AML-193 (cell line): ENCODE results near the gene HHLA2.
A peak's percentile ranks its signal among the peaks of the same experiment; 100 is the strongest.
"Not testable (repeated sequence)": the region's sequence is repeated elsewhere in the genome, so short reads cannot be mapped to it uniquely, and the experiment has no call there.

Experiments used
- DNase-seq, 2 experiments: peaks; one replicate each; lab custom pipeline; 2025; lab: John Stamatoyannopoulos, UW

The HHLA2 gene

DNA sequence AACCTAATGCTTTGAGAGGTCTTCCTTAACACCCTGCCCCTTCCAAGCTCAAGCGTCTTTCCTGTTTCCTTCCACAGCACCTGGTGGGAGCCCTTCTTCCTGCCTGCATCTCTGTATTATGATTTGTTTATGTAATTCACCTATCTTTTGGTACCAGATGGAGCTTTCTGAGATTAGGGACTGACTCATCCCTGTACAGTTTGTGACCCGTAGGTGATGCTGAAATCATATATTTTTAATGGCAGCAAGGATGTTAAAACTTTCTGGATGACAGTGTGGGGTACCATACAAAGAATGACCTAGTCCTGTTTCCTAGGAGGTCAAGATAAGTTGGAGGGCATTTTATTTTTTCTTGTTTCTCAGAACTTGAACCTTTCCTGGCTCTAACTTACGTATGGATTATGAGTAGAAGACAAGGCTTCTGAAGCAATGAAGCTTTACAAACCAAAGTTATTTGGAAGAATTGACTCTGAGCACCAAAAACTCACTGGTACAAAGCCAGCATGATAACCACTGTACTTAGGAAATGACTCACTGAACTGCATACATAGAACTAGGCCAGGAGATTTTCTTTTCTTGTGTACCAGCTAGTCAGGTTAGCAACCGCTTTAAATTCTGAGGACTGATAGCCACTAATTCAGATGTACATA lies 46.6 kb downstream of the HHLA2 start:
- DNase-seq, result no peak

DNA sequence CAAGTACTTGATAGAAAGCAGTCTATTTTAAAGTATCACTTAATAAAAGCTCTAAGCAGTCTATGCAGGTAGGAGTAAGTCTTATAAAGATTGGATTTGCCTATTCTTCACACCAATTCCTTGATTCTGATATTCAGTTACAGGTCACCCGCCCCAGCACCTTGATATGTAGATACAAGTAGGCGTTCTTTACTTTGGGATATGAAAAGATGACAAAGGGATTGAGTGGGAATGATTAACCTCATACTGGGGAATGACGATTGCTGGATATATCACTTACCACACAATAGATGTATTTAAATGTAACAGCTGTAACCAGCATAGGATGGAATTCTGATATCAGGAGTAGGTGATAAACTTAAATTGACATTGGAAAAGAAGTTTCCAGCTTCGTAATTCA lies 47.1 kb downstream of the HHLA2 start:
- DNase-seq, result no peak

DNA sequence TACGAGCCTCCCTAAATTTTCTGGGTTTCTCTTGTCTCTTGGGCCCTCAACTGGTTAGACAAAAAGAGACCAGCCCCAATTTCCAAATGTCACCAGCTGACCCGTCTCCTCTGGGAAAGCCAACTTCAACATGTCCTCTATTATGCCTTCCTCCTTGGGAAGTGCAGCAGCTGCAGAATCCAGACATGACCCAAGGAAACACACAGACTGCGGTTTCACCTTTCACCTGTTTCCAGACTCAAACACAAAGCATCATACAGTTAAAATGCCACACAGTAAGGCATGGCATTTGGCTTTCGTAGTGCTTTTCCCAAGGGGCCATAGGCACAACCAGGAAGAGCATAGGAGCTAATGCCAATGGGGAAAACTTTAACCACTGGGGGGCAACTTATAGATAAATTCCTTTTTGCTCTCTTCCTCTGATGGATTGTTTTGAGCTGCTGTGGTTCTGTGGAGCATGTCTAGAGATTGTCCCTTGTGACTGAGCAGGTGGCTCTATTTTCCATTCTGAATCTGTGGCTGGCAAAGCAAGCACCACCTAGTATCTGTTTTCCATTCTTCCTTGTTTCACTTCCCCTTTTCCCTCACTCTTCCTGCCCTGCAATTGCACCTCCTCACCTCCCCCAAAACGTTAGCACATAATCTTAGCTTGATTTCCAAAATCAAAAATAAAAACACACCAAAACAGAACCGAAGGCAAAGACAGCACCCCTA lies 49.3 kb downstream of the HHLA2 start:
- DNase-seq, result no peak

DNA sequence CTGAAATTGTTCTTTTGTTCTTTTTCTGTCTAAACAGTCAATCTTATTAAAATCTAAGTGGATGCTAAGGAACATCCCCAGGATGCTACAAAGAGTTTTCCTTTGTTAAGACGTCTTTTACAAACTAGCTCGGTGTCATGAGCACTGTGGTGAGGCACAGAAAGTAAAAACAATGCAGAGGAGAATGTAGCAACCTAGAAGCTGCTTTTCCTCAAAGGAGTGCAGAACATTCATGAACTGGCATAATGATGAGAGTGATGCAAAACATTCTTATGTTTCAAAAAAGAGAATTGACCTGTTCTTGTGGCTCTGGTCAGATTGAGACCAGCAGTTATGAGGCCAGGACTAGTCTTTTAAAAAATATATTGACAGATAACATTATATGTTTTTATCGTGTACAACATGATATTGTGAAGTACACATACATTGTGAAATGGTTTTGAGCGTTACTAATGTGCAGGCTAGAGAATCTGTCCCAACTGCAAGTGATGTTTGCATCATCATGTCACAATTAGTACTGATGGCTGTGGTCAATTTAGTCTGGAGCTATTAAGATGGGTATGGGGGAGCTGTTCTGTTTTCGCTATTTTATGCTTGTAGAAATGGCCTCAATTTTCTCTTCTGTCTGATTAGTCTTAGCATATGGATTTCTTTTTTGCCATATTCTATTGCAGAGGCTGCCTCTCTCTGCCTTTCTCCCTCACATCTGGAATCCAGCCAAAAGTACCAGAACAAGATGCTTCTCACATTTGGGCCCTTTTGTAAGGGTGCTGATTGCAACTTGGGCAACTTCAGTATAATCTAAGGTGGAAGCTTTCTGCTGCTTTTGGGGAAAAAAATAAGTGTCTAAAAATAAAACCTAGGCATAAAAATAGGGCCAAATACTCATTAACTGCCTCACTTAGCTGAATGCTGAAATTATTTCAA lies 50.2 kb downstream of the HHLA2 start:
- peak; percentile 42 to 50 for DNase-seq

DNA sequence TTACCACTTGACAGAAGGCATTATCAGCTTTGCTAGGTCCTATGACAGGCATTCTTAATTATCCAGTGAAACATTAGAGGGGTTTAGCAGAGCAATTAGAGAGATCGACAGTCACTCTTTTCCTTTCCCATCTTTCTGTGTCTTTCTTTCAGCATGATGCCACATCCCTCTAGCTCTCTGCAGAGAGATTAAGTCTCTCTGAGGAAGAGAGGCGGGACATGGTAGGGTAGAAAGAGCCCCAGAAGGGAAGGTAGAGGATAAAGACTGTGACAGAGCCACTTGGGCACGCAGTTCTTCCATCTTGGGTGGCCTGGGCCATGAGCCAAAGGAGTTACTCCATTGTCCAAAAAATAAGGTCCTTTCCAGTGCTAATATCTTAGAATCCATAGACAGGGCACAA lies 55.8 kb downstream of the HHLA2 start:
- no peak for DNase-seq

DNA sequence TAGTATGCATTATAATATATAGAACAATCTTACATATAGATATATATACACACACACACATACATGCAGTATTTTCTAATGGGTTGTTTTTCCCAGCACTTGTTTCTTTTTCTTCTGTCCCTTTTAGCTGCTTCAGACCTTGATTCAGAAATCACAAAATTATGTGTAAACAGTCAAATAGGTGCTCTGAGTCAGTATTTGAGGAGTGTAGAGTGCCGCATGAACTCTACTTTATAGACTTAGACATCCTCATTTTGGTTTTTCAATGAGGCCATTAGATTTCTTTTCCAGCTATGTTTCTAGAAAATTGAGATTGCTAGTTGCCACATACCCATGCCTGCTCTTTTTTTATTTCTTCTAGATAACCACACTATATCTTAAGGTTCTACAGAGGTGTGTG lies 58.2 kb downstream of the HHLA2 start:
- DNase-seq, result no peak

DNA sequence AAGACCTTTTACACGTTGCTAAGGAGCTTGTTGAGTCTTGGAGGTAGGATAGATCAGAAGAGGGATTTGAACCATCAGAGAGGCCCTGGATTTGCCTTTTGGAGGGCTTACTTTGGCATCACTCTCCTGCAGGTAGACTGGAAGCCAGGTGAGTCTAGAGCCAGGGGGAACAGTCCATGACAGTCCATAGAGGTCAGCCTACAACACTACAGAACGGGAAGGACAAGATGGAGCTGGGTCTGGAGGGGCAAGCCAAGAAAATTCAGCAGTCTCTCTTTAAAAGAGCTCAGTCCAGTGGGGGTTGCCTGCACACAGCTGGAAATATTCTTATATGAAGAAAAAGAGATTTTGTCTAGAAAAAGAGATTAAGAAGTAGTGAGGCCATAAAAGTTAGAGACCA lies 60.7 kb downstream of the HHLA2 start:
- no peak for DNase-seq

DNA sequence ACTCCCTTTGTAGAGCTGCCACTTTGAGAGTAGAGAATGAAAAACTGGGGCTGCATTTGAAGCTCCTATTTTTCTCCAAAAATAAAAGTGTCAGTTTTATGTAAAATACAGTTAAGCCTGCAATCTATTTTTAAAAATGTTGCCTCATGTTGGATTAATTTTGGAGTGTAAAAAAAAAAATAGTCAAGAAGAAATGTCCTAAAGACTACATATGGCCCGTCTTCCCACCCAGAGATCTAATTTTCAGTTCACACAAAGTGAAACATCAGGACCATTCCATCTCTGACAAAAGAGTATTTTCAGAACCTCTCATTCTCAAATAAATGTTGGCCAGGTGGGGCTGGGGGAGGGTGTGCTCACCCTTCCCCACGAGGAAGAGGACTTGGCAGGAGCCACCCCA lies 62.7 kb downstream of the HHLA2 start:
- DNase-seq, result no peak

DNA sequence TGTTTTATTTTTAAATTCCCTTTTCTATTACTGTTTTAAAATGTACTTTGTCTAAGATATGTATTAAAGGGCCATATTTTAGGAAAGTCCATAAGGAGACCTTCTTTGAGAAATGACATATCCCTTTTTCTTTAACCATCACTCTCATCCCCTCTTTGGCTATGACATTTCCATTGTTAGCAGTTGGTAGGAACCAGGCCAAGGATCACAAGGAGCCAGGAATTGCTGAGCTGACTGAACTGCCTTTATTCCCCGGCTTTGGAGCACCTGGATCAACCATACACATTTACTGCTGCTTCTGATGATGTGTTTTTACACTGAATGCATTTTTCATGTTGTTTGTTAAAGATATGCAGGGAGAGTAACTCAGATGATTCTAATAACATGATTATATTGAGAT lies 79.7 kb downstream of the HHLA2 start:
- DNase-seq, result no peak

DNA sequence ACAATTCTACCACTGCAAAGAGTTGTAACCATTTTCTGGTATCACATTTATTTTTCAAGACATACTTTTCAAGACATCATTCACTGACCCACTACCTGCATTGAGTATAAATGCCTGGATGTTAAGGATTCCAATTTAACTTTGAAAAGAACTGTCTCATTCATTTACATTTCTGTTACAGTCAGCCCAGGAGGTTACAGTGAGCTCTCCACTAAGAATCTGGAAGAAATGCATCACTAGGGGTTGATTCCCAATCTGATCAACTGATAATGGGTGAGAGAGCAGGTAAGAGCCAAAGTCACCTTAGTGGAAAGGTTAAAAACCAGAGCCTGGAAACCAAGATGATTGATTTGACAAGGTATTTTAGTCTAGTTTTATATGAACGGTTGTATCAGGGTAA lies 81.0 kb downstream of the HHLA2 start:
- no peak for DNase-seq

DNA sequence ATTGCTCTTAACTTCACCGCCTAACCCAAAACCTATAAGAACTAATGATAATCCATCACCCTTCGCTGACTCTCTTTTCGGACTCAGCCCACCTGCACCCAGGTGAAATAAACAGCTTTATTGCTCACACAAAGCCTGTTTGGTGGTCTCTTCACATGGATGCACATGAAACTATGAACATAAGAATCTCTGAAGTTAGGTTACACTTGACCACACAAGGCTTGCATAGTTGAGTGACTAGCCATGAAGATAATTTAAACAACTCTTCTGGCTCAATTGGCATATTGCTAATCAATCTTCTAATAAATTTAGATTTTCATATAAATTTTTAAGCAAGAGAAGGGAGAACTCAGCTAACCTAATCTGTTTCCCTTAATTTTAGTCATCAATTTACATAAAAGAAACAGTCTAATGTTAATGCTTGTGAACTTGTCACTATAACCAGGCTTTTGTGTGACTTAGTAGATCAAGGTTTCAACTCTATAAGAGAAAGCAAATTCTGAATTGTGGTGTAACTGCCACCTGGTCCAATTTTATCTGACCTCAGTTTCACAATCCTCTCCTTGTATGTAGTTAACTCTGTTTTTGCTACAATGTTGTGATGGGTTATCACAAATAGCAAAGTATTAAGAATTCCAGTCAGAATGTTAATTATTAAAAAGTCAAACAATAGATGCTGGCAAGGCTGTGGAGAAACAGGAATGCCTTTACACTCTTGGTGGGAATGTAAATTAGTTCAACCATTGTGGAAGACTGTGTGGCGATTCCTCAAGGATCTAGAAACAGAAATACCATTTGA lies 82.0 kb downstream of the HHLA2 start:
- no peak for DNase-seq

DNA sequence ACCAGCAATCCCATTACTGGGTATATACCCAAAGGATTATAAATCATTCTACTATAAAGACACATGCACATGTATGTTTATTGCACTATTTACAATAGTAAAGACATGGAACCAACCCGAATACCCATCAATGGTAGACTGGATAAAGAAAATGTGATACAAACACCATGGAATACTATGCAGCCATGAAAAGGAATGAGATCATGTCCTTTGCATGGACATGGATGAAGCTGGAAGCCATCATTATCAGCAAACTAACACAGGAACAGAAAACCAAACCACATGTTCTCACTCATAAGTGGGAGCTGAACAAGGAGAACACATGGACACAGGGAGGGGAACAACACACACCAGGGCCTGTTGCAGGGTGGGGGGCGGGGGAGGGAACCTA lies 82.6 kb downstream of the HHLA2 start:
- not testable (repeated sequence) for DNase-seq

DNA sequence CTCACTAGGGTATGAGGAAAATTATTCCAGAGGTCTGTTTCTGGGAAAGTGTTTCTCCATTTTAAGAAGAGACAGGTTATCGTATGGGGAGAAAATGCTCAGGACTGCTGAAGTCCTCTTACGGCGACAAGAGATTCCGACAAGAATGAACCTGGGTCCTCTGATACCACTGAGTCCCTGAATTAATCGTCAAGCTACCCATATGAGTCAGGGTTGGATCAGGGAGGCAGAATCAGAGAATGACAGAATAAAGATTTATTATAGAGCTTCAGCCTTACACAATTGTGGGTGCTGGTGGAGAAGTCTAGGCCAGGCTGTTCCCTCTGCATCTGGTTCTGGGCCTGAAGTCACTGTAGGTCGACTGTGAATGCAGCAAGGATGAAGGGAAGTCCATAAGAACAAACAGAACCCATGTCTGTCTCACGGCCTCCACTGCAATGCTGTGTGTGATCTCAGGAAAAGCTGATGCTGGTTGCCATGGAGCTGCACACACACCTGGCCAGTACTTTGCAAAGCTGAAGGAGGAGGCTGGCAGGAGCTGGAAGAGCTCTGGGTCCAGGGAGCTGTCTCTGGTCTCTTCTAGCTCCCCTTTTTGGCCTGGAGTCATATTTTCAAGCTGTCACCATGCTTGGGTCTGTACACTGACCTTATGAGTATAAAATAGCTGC lies 83.9 kb downstream of the HHLA2 start:
- no peak for DNase-seq

DNA sequence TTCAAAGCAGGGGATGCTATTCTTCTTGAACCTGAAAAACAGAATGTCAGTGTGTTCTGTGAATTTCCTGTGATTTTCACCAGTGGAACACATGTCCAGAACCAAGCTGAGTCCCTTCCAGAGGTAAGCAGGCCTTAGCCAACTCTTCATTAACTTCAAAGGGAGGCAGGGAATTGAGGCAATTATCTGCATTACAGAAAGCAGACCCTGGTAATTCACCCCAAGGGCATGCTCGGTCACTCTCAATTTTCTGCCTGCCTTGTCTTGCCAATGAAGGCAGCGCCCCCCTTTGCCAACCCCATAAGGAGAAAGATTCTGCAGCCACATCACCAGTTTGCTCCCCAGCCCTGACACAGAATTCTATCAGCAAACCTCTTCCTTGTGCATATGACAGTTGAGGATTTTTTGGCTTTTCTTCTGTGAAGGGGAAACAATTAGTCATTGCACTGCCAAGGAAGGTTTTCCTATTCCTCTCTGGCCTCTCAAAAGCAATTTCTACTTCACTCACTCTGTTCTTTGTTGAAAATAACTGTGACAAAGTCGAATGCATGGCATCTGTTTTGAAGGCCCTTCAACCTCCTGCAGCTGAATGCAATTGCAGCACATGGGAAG lies 85.3 kb downstream of the HHLA2 start:
- DNase-seq, result no peak

DNA sequence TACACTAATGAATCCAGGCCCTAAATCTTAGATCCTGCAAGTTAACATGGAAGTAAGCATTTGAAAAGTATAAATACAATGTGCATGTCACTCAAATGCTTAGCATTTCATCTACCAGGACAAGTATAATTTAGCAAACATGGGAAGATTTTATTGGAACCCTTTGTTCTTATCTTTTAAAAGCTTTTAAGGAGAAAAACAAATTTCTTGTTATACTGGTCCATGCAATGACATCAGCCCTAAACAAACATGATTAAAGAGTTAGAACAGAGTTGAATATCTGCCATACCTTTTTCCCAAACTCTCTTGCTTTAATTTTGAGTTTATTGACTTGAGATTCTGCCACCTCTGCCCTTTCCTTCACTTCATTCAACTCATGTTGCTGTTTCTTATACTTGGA lies 87.0 kb downstream of the HHLA2 start:
- no peak for DNase-seq

DNA sequence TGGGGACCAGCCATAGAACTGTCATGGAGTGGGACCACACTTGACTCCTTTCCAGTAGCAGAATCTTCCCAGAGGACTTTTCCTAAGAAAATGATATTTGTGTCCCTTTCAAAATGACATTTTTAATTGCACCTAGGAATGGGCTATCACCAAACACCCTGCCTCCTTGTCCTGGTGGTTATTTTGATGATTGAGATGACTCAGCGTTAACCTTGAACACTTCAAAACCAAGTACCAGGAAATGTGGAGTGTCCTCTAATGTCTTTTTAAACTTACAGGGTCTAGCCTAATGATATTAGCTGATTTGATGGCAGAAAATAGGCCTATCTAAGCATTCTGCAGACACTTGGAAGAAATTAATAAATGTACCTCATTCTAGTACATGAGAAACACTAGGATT lies 90.7 kb downstream of the HHLA2 start:
- DNase-seq, result no peak

DNA sequence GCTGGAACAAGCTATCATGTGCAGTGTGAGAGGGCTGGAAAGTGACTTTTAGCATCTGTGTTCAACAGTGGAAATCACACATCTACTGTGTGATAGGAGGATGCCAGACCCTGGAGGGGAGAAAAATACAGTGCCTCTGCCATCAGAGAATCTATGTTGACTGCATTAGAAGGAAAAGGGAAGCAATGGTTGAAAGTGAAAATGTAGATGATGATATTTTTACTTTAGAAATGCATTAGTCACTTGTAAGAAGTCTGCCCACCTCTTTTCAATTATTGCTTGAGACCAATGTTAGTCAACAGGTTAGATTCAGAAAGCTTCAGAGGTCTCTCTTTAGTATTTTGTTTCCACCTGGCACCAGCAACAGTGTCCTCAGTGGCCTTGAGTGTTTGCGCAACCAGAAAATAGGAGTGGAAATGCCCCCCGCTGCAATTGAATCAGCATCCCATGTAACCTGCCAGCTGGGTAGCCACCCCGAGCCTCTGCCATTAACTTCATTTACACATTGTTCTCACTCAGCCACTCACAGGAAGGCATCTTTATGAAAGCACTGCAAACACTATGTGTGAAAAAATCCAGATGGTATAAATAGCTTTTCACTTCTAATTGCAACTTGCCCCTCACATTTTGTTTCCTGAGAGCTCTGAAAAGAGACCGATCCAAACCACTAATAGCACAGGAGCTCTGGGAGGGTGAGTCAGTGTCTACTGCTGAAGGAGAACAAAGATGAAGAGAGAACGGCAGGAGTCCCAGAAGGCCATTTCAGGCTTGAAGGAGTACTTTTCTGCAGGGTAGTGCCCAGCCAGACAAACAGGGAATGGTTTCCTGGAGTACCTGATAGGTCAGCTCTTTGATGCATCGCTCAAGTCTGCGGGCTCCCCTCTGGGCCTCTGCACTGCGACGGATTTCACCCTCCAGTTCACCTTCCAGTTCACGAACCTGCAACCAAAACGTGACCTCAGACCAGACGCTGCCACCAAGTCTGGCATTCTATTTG lies 92.1 kb downstream of the HHLA2 start:
- DNase-seq, result no peak

DNA sequence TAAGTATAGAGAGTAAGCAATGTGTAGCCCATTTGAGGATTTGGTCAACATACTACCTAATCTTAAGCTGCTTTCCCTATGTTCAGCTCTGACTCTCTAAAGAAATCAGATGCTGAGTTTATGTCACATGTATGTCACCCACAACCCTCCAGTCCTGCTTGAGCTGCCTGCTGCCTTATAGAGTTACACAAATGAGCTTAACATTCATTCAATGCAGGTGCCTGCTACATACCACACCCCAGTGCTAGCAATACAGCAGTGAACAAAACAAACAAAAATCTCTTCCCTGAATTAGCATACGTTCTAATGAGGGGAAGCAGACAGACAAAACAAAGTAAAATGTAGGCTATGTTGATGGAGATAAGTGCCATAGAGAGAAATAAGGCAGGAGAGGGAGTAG lies 93.0 kb downstream of the HHLA2 start:
- no peak for DNase-seq

DNA sequence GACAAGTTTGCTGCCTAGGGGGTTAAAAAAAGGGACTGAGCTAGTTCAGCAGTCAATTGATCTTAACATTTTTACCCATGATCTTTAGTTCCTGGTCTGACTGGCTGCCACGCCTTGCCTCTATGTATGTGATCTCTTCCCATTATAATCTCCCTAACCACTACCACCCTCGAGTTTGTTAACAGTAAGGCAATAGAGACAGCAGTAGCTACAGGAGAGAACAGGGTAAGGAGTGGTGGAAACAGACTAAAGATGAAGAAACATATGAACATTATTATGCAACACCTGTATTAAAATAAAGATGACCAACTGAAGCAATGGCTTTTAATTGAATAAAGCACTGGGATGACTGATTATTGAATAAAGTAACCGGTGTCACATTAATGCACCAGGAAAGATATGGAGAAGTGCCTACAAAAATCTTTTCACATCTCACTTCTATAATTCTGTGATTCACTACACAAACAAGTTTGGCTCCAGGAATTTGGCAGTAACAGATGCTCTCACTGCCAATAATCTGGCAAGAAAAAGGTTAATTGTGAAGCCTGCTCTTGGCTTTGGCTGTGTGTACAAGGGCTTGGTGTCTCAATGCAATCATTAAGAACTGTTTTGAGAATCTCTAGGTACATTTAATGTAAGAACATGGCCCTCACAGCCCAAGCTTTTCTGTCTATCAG lies 95.7 kb downstream of the HHLA2 start:
- peak in 1 of 2 experiments; percentile 11 for DNase-seq
